Inferior parietal cortex (tissue), 1 donor: Measurements from ENCODE around the gene GNAT3.

Experiments
- DNase-seq: peaks from one replicate; pipeline ENCODE4 v3.0.0-alpha.2; 2016; ENCODE audit errors: extremely low spot score

The GNAT3 gene

GRCh38 chr7:80417211-80417793, 94.6 kb downstream of the GNAT3 start:
- DNase-seq, result no peak

DNA sequence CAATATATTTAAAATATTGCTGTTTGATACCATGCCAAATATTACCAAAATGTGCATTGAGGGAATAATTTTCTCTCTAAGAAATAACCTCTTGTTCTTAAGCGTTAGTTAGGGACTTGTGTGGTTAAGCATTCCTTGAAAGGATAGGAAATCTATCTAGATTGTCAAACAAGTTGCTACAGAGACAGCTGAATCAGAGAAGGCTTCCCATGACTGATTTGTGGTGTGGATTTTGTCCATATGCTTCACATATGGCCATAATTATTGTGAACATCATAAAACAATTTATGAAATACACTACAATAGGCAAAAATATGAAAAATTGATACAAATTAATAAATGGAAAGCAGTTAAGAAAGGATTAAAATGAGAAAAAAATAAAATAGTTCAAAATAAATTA, 96.3 kb downstream of the GNAT3 start:
- DNase-seq, result no peak

DNA sequence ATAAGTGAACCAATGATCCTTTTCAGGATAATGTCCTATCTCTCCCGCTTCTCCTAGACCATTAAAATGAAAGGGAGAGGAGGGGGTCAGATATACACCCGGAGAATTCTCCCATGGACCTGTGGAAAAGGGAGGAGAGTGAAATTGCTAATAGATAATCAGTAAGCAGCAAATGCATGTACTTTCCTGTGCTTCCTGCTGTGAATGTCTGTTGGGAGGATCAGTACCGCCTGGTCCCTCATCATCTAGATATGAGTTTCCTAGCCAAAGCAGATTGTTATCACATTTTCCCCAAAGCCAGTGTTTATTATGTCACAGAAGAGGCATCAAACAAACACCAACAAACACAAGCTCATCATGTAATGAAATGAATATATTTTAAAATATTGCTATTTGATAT, 96.8 kb downstream of the GNAT3 start:
- DNase-seq, result no peak

GRCh38 chr7:80414331-80414730, 97.5 kb downstream of the GNAT3 start:
- DNase-seq, result no peak

GRCh38 chr7:80413383-80413945, 98.4 kb downstream of the GNAT3 start:
- no peak for DNase-seq

- DNase-seq, result no peak
These were observed 99.0 kb downstream of the GNAT3 start for GRCh38 chr7:80412842-80413241.

DNA sequence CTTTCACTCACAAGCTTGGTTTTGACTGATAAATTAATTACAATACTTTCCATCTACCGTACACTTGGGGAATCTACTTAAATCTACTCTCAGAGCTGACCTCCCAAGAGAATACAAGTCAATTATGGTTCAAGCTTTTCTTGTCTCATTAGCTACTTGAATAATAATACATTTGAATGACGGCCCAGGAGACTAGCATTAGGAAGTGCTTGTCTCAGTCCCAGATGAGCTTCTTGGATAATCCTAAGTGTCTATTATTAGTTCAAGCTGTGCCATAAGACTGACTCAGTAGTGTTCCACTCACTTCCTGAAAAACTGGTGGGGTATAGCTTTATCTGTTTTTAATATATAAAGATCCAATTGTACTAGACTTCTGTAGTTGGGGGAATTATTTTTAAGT, 100.2 kb downstream of the GNAT3 start:
- DNase-seq, result no peak

DNA sequence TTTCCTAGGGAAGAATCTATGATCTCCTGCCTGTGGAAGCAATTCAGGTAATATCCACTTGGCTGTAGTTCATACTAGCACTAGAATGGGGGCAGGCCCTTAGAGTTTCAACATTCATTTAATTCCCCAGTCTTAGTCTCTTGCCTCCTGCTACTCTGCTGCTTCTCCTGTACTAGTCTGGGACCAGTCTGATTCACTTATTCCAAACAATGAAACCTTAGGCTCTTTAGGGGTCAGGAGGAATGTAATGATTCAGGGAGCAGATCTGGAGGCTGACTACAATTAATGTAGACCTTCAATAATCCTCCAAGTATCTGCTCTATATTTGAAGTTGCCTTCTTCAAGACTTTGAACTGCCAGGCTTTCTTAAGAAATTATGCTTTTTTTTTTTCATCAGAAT, 101.8 kb downstream of the GNAT3 start:
- DNase-seq, result no peak
